Measurements from ENCODE around the gene RBCK1. TPM values are rescaled to one million over a fixed set of nuclear protein-coding genes. Genes with fewer than 3 reads are reported as not detected.

RBCK1 gene
- total and polyA plus RNA-seq, 2 experiments from 2014 or later: 72.3 to 129 TPM

- no peak for DNase-seq
- Histone ChIP-seq H3K79me2 (ENCODE audit: insufficient read depth) (no peaks in the 10 kb centered on the region), H3K9me2 (ENCODE audit: insufficient read depth) (no peaks in the 10 kb centered on the region), H3K4me2 (ENCODE audit: unreplicated experiment) (no peak overlapping the region), H3K9ac (no peak overlapping the region), H3K4me3 (no peak overlapping the region), H3K4me1 (ENCODE audit: insufficient read depth) (no peaks in the 10 kb centered on the region), H4K20me1 (ENCODE audit: insufficient read depth) (no peaks in the 10 kb centered on the region), H3K27ac (no peak overlapping the region), H3F3A (ENCODE audit: insufficient read depth) (no peaks in the 10 kb centered on the region), H2AFZ (no peak overlapping the region), H3K36me3 (ENCODE audit: low read depth) (peaks cover 20% of the 10 kb centered on the region), H3K27me3 (replicated peaks; ENCODE audit: insufficient read depth) (no peaks in the 10 kb centered on the region), H3K9me3 (ENCODE audit: low read depth) (no peaks in the 10 kb centered on the region)
- TF ChIP-seq EZH2phosphoT487 (IDR thresholded peaks at IDR 0.05; ENCODE audit: insufficient read depth, low read depth): no peak
- no peak for TF ChIP-seq EZH2 (IDR thresholded peaks at IDR 0.05; ENCODE audit: insufficient read depth, poor library complexity, severe bottlenecking)
- in situ Hi-C loops (cut with MboI): no loop called here
- WGBS, 2 experiments (ENCODE audit: low coverage in 1 of 2, low lambda C conversion rate in 2 of 2, missing lambda C conversion rate in 2 of 2): 63 to 74% methylated on average over 2 of the region's 2 CpGs
Measured at GRCh38 chr20:400128-400453, 8.0 kb upstream of the RBCK1 start.

GRCh38 chr20:400454-401275 lies 7.4 kb upstream of the RBCK1 start:
- Histone ChIP-seq H2AFZ (no peak overlapping the region), H3K36me3 (ENCODE audit: low read depth) (peaks cover 15% of the 10 kb centered on the region), H3F3A (ENCODE audit: insufficient read depth) (no peaks in the 10 kb centered on the region), H3K79me2 (ENCODE audit: insufficient read depth) (no peaks in the 10 kb centered on the region), H3K9me3 (ENCODE audit: low read depth) (no peaks in the 10 kb centered on the region), H3K4me3 (no peak overlapping the region), H3K27ac (no peak overlapping the region), H4K20me1 (ENCODE audit: insufficient read depth) (no peaks in the 10 kb centered on the region), H3K4me1 (ENCODE audit: insufficient read depth) (no peaks in the 10 kb centered on the region), H3K4me2 (ENCODE audit: unreplicated experiment) (no peak overlapping the region), H3K9me2 (ENCODE audit: insufficient read depth) (no peaks in the 10 kb centered on the region), H3K9ac (no peak overlapping the region), H3K27me3 (replicated peaks; ENCODE audit: insufficient read depth) (no peaks in the 10 kb centered on the region)
- in situ Hi-C loops (cut with MboI): no loop called here
- DNase-seq: peak; percentile 24
- WGBS, 2 experiments (ENCODE audit: low coverage in 1 of 2, low lambda C conversion rate in 2 of 2, missing lambda C conversion rate in 2 of 2): 58 to 64% methylated on average over 5 of the region's 5 CpGs
- TF ChIP-seq EZH2 (IDR thresholded peaks at IDR 0.05; ENCODE audit: insufficient read depth, poor library complexity, severe bottlenecking): no peak

GRCh38 chr20:401682-402495 lies 6.2 kb upstream of the RBCK1 start:
- no peaks in the 10 kb centered on the region for H3K9me3 ChIP-seq (ENCODE audit: low read depth)
- H3K27ac ChIP-seq: no peak overlapping the region
- H3K9ac ChIP-seq: no peak overlapping the region
- H4K20me1 ChIP-seq (ENCODE audit: insufficient read depth): no peaks in the 10 kb centered on the region
- H3K4me3 ChIP-seq: no peak overlapping the region
- 72 to 73% methylated on average over 9 of the region's 9 CpGs for WGBS, 2 experiments (ENCODE audit: low coverage in 1 of 2, low lambda C conversion rate in 2 of 2, missing lambda C conversion rate in 2 of 2)
- no peaks in the 10 kb centered on the region for H3K9me2 ChIP-seq (ENCODE audit: insufficient read depth)
- peaks cover 3% of the 10 kb centered on the region for H3F3A ChIP-seq (ENCODE audit: insufficient read depth)
- no peaks in the 10 kb centered on the region for H3K27me3 ChIP-seq (replicated peaks; ENCODE audit: insufficient read depth)
- H3K79me2 ChIP-seq (ENCODE audit: insufficient read depth): no peaks in the 10 kb centered on the region
- no peak overlapping the region for H3K4me2 ChIP-seq (ENCODE audit: unreplicated experiment)
- H3K36me3 ChIP-seq (ENCODE audit: low read depth): peaks cover 12% of the 10 kb centered on the region
- H2AFZ ChIP-seq: no peak overlapping the region
- TF ChIP-seq EZH2phosphoT487 (IDR thresholded peaks at IDR 0.05; ENCODE audit: insufficient read depth, low read depth) (no peak), EZH2 (IDR thresholded peaks at IDR 0.05; ENCODE audit: insufficient read depth, poor library complexity, severe bottlenecking) (no peak)
- DNase-seq: peak; percentile 60
- in situ Hi-C loops (cut with MboI): no loop called here
- peaks cover 3% of the 10 kb centered on the region; the same call in 1 of the 2 replicates for H3K4me1 ChIP-seq (ENCODE audit: insufficient read depth)

- Histone ChIP-seq H3K79me2 (ENCODE audit: insufficient read depth) (no peaks in the 10 kb centered on the region), H3K9me2 (ENCODE audit: insufficient read depth) (no peaks in the 10 kb centered on the region), H3K4me1 (ENCODE audit: insufficient read depth) (peaks cover 8% of the 10 kb centered on the region; the same call in 1 of the 2 replicates), H3K27me3 (replicated peaks; ENCODE audit: insufficient read depth) (no peaks in the 10 kb centered on the region), H3K9me3 (ENCODE audit: low read depth) (no peaks in the 10 kb centered on the region), H3K9ac (no peak overlapping the region), H3K4me2 (ENCODE audit: unreplicated experiment) (no peak overlapping the region), H2AFZ (no peak overlapping the region), H3F3A (ENCODE audit: insufficient read depth) (peaks cover 9% of the 10 kb centered on the region), H3K4me3 (no peak overlapping the region), H3K27ac (no peak overlapping the region), H4K20me1 (ENCODE audit: insufficient read depth) (no peaks in the 10 kb centered on the region), H3K36me3 (ENCODE audit: low read depth) (peaks cover 6% of the 10 kb centered on the region; the same call in 1 of the 2 replicates)
- TF ChIP-seq EZH2phosphoT487 (IDR thresholded peaks at IDR 0.05; ENCODE audit: insufficient read depth, low read depth): no peak
- TF ChIP-seq EZH2 (IDR thresholded peaks at IDR 0.05; ENCODE audit: insufficient read depth, poor library complexity, severe bottlenecking): no peak
- no peak for DNase-seq
- 82 to 92% methylated on average over 2 of the region's 2 CpGs for WGBS, 2 experiments (ENCODE audit: low coverage in 1 of 2, low lambda C conversion rate in 2 of 2, missing lambda C conversion rate in 2 of 2)
- in situ Hi-C loops (cut with MboI): no loop called here
Measured at GRCh38 chr20:402496-402885, 5.6 kb upstream of the RBCK1 start.

All from GM23248 (cell line).